HPDE6-E6E7 (cell line): Measurements from ENCODE around the gene TMEM98.
"Not testable (repeated sequence)": the region's sequence is repeated elsewhere in the genome, so short reads cannot be mapped to it uniquely, and the experiment has no call there.

Source experiments
- DNase-seq: peaks from one replicate; pipeline ENCODE4 v3.0.0; 2011; ENCODE audit warnings: missing footprints; ENCODE audit errors: extremely low spot score

TMEM98 gene

DNA sequence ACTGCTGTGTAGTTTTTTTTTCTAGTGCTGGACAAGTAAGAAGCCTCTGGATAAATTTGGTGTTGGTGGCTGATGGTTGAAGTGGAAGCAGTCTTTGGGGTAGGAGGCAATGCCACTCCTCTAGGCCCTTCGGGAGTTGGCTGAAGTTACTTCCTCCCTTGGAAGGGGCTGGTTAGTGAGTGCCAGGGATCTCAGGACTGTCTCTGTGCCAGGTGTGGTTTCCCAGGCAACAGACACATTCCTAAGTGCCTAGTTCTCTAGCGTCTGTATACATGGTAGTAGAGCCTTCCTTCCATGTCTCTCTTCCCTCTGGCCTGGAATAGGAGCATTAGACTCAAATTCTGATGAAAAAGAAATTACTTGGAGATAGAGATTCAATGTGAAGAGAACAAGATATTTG is 15.3 kb downstream of the TMEM98 start:
- DNase-seq, result no peak

- no peak for DNase-seq
Measured at GRCh38 chr17:32943647-32944191, 15.8 kb downstream of the TMEM98 start.

GRCh38 chr17:32944248-32945020 is 16.5 kb downstream of the TMEM98 start:
- no peak for DNase-seq

- no peak for DNase-seq
Measured at GRCh38 chr17:32946375-32947135, 18.6 kb downstream of the TMEM98 start.

DNA sequence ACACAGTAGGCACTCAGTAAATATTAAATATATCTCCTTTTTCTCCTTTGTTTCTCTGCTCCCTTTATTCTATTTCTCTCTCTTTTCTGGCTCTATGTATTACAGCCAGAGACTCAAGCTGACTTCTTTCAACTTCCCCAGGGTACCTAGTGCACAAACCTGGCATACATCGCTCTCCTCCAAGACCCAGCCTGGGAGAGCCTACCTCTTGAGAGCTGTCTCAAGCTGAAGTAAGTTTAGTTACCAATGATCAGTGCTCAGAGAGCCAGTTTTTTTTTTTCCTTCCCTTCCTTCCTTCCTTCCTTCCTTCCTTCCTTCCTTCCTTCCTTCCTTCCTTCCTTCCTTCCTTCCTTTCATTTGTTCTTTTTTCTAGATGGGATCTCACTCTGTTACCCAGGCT is 19.8 kb downstream of the TMEM98 start:
- DNase-seq, result no peak

- no peak for DNase-seq
Measured at GRCh38 chr17:32949181-32949580, 21.2 kb downstream of the TMEM98 start.

DNA sequence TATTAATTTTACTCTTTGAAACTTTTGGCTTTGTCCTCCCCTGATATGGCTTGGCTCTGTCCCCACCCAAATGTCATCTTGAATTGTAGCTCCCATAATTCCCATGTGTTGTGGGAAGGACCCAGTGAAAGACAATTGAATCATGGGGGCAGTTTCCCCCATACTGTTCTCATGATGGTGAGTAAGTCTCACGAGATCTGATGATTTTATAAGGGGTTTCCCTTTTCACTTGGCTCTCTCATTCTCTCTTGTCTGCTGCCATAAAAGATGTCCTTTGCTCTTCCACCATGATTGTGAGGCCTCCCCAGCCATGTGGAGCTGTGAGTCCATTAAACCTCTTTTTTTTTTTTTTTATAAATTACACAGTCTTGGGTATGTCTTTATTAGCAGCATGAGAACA is 24.5 kb downstream of the TMEM98 start:
- DNase-seq, result not testable (repeated sequence)

DNA sequence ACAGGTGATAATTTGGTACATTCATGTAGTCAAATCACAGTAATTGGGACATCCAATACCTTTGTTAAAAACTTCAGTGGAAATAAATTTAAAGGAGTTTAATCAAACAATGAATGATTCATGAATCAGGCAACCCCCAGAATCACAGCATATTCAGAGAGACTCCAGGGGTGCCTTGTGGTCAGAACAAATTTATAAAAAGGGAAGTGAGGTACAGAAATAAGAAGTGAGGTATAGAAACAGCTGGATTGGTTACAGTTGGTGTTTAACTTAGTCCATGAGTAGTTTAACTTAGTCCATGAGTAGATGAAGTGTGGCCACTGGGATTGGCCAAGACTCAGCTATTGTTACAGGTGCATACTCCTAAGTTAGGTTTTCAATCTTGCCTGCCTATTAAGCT is 25.1 kb downstream of the TMEM98 start:
- no peak for DNase-seq

DNA sequence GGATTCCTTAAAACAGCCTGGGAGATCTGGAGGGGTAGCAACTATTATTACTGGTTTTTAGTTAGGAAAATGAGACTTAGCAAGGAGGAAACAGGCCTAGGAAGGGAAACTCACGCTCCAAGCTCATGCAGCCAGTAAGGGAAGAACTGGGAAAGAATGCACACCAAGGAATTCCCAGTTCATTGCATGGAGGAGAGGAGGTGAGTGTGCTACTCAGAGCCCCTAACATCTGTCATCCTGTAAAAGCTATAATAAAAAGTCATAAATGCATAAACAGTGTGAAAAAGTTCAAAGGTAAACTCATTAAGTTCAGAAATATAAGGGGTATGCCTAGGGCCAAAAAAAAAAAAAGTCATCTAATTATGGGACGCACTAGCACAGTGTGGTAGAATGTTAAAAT is 25.9 kb downstream of the TMEM98 start:
- DNase-seq, result no peak

- no peak for DNase-seq
Measured at GRCh38 chr17:32954477-32954876, 26.5 kb downstream of the TMEM98 start.

GRCh38 chr17:32955155-32955554 is 27.2 kb downstream of the TMEM98 start:
- DNase-seq, result no peak

DNA sequence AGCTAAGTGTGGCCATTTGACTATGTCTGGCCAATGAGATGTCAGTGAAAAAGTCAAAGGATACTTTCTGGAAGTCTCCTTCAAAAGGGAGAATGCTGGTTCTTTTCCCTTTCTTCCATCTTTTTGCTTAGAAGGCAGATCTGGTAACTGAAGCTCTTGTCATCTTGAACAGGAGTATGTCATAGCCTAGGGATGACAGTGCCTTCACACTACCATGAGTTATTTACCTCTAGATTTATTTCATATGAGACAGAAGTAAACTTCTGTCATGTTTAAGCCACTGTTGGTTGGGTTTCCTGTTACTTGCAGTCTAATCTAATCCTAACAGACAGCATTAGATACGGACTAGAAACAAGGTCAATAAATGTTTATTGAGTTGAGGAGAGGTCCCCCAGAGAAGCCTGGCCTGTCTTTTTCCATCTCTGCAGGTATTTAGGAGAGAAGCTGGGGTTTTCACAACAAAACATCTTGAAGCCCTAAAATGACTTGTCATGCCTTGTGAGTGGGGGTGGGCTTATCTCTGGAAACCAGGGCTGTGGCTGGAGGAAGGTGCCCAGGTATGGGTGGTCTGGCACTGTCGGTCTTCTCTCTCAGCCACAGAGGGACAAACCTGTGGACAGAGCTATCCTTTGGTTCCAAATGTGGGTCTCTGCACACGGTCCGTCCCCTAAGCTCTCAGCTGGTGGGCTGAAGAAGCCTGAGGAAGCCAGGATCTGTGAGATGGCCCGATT is 28.5 kb downstream of the TMEM98 start:
- no peak for DNase-seq

- no peak for DNase-seq
Measured at GRCh38 chr17:32958418-32958817, 30.5 kb downstream of the TMEM98 start.

GRCh38 chr17:32960815-32961214 is 32.9 kb downstream of the TMEM98 start:
- no peak for DNase-seq

DNA sequence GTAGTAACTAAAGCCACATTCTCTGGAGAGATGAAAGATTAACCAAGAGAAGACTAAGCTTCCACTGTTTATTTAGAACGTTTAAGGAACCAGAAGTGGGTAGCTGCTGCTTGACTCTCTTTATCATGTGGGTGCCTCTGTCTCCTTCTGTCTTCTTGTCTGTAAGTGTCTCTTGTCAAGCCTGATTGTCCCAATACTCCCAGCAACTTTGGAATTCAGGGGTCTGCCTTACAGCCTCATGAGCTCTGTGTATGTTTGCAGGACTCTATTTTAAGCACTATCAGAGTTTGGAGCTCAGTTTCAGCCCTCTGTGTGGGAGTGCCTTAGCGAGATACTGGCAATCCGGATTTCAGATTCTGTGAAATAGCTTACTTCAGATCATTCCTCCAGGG is 34.4 kb downstream of the TMEM98 start:
- no peak for DNase-seq

DNA sequence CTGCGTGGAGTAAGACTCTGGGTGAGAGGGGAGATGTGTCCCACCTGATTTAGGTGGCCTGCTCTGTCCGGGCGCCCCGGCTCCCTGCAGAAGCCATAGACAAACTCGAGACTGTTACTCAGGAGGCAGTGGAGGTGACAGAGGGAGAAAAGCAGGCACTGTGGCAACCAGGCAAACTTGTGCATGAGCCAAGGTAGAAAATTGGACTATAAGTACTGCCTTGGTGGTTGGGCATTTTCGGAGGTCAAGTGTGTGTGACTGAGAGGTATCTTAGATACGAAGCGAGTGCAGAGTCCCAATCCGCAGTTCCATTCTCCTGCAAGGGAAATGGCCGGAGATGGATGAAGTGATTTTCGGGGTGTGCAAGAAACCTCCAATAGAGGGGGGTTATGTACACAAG is 36.6 kb downstream of the TMEM98 start:
- no peak for DNase-seq

DNA sequence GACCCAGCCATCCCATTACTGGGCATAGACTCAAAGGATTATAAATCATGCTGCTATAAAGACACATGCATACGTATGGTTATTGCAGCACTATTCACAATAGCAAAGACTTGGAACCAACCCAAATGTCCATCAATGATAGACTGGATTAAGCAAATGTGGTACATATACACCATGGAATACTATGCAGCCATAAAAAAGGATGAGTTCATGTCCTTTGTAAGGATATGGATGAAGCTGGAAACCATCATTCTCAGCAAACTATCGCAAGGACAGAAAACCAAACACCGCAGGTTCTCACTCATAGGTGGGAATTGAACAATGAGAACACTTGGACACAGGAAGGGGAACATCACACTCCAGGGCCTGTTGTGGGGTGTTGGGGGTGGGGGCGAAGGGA is 41.3 kb downstream of the TMEM98 start:
- not testable (repeated sequence) for DNase-seq

- DNase-seq, result no peak
Measured at GRCh38 chr17:32970281-32970680, 42.3 kb downstream of the TMEM98 start.

DNA sequence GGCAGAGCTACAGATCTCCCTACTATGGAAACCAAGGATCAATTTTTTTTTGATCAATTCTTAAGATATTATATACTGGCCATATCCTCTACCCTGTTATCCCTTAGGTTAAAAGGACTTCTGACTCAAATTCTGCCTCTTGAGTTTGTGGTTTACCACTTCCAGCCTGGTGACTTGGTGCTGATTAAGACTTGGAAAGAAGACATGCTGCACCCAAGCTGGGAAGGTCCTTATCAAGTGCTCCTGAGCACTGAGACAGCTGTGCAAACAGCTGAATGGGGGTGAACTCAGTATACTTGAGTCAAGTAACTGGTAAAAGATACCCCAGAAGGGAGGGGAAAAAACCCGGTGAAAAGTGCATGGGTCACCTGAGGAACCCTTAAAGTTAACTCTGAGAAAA is 43.2 kb downstream of the TMEM98 start:
- DNase-seq, result no peak

GRCh38 chr17:32976131-32976530 is 48.2 kb downstream of the TMEM98 start:
- DNase-seq, result no peak

DNA sequence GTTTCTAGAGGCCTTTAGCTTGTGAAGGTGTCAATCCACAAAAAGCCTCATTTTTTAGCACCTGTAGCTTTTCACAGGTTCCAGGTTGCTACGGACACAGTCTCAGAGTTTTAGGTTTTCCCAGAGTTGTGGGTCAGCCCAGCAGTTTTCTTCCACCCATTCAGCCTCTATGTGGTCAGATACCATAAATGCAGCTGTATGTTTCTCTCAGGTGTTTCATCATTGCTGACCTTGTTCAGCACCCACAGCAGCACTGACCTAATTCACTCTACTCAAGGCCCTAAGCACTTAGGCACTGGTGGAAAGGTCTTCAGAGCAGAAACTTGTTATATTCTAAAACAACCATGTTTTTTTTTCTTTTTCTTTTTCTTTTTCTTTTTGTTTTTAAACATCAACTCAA is 48.7 kb downstream of the TMEM98 start:
- DNase-seq, result no peak

DNA sequence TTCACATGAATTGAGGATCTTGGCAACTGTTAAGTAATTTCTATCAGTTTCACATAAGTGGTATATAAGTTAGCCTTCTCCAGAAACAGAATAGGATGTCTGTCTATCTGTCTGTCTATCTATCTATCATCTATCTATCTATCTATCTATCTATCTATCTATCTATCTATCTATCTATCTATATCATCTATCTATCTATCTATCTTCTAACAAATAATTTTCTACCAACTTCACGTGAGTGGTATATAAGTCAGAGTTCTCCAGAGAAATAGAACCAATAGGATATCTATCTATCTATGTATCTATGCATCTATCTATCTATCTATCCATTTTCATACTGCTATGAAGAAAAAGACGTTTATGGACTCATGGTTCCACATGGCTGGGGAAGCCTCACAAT is 52.3 kb downstream of the TMEM98 start:
- DNase-seq, result no peak
